ENCODE data around the gene TMEM209.
"Not testable (repeated sequence)": the region's sequence is repeated elsewhere in the genome, so short reads cannot be mapped to it uniquely, and the experiment has no call there.

The TMEM209 gene

DNA sequence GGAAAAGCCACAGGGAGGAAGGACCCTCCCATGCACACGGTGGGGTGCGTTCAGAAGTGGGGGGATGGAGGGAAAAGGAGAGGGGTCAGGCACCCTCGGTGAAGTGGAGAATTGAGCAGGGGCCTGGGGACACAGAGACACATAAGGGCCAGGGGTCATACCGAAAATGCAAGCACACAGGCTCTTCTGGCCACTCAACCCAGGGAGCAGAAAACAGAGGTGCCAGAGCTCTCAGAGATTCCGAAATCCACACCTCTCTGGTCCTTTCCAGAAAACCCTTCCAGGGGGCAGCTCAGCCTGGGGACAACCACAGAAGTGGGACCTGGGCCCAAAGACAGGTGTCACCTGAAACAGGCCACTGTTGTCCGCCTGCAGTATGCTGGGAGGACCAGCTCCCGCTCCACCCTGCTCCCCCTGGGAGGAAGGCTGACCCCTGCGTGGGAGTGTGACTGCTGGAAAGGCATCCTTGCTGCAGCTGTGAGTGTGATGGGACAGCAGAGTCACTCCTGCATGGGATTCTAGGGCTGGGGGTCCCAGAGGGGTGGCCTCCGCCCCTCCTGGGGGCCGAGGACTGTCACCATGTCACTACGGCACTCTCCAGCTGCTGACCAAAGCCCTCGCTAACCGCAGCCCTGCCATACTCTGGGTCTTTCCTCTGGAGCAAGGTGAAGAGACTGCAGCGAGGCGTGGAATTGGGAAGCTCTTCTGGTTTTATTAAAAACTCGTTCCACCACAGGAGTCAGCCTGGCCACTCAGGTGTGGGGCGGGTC, 63.1 kb downstream of the TMEM209 start:
- DNase-seq, result no peak

DNA sequence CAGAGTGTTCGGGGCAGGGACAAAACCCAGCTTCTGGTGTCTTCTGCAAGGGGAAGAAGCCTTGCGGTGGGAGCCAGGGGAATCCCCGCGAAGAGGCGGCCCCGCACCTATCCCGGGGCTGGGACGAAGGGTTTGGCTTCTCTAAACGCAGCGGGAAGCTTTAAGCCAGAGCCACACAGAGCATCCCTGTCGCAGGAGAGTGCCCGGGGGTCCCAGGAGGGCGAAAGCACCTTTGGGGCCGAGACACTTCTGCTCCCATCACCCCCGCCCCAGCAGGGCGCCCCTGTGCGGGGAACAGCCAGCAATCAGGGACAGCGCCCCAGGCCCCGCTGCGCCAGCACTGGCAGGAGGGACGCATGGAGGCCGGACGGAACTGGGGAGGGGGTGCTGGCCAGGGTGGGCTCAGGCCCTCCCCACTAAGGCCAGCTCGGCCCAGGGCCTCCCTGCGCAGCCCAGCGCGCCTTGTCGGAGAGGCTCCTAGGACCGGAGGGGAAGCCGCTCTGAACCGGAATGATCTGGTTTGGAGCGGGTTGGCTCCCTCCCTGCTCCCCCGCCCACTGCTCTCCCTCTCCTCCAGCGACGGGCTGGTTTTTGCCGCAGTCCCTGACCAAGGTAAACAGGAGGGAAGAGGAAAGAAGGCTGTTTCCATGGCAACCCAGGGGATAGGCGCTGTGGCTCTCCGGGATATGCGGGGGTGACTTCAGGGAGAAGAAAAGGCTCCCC, 63.9 kb downstream of the TMEM209 start:
- peak; percentile 53 to 55 for DNase-seq

DNA sequence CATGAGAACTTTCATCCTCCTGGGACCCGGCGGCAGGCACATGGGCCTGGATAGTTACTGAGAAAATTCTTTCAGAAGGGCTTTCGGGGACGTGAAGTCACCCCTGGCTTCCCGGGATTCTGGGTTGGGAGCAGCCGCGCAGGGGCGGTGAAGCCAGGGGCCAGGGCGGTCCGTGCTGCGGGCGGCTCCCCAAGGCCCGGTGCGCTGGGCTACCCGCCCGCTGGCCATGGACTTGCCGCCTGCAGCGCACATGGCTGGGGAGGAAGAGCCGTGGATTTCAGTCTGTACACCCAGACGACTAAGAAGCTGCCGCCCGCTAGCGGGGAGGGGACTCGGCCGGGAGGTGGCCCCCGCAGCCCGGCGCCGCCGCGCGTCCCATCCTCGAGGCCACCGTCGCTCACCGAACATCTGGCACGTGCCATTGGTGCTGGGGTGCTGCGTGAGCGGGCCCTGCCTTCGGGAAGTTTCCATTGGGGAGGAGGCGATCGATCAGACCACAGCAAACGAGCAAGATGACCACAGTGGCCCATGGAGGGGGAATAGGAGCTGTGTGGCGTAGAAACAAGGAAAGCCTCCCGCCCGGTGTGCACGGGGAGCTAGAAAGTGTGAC, 64.5 kb downstream of the TMEM209 start:
- no peak for DNase-seq

- DNase-seq, result no peak
These were observed 65.8 kb downstream of the TMEM209 start for GRCh38 chr7:130139193-130139960.

GRCh38 chr7:130137207-130137606, 68.0 kb downstream of the TMEM209 start:
- DNase-seq, result no peak

- DNase-seq, result no peak
These were observed 68.5 kb downstream of the TMEM209 start for GRCh38 chr7:130136579-130137167.

- DNase-seq, result no peak
These were observed 69.7 kb downstream of the TMEM209 start for GRCh38 chr7:130135208-130136205.

GRCh38 chr7:130134726-130135125, 70.5 kb downstream of the TMEM209 start:
- no peak for DNase-seq

GRCh38 chr7:130134106-130134636, 71.0 kb downstream of the TMEM209 start:
- no peak for DNase-seq

DNA sequence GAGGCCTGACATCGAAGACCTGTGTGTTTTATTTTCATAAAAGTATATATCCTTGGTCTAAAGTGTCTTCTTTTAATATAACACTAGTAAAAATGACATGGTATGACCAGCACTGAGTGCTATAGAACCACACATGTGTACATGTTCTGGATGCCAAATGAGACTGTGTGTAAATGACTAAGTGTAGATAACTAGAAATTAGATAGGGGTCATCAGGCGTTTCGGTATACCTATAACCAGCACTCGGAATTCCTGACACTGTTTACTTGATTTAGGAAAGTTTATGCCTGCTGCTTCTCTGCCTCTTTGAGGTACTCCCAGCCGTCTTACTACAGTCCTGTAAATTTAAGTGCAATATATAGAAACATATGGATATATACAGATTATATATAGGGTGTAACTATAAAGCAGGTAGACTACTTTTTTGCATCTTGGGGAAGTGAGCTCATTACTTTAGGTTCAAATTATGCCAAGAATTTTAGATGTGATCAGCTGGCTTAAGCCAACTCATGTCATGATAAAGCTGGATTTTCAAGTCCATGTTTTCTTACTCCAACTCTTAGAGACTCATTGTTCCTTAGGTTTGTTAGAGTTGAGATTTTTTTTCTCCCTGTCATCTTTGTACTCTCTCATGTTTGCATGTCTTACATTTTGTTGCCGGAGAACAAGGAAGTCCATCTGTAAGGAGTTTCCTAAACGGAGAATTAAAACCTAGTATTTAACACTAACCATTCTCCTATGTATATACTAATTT, 72.0 kb downstream of the TMEM209 start:
- no peak for DNase-seq

- DNase-seq, result no peak
These were observed 73.0 kb downstream of the TMEM209 start for GRCh38 chr7:130131964-130132875.

DNA sequence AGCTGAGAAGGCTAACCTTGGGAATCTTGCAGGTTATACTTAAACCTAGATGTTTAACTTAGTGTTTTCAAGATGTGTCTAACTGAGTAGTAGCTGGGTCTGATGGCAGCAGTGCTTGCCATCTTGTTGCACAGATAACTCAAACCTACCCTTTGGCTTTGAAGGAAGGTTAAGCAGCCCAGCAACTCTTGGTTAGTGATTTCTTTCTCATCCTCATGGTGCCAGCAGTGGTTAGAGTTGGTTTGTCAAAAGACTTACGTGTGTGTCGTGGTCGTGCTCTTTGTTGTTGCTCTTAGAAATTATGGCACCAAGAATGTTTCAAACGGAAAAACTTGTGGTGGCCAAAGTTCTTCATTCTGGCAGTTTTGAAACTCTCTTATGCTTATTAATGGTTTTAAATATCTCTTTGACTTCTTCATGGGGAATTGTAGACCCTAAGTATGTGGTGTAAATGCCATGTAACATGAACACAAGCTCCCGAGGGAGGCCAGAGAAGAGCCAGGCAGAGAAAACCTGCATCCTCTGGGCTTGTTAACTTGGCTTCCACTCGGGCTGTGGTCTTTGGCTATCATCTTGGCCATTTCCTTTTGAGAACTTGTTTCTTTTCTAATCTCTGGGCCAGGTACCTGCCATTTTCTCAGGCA, 73.9 kb downstream of the TMEM209 start:
- no peak for DNase-seq

DNA sequence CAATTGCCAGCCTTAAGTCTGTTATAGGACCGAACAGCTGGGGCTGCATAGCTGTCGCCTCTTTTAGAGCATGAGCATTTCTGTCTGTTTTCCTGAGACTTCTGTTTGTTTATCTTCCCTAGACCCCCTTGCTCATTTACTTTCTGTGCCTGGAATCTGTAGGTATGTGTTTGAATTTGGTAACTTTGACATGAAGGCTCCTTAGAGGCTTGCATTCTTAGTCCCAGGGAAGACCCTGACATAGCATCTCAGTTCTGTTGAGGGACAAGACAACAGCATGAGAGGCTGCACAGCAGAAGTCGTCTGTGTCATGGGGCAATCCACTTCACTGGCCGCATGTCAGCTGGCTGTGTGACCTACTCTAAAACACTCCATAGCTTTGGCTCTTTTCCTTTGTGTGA, 76.2 kb downstream of the TMEM209 start:
- no peak for DNase-seq

GRCh38 chr7:130127821-130128317, 77.3 kb downstream of the TMEM209 start:
- DNase-seq, result no peak

- DNase-seq, result no peak
These were observed 77.8 kb downstream of the TMEM209 start for GRCh38 chr7:130127404-130127803.

- DNase-seq, result not testable (repeated sequence)
These were observed 78.4 kb downstream of the TMEM209 start for GRCh38 chr7:130126840-130127239.

GRCh38 chr7:130124711-130125110, 80.5 kb downstream of the TMEM209 start:
- no peak for DNase-seq

GRCh38 chr7:130123501-130123900, 81.7 kb downstream of the TMEM209 start:
- no peak for DNase-seq

- DNase-seq, result no peak
These were observed 86.4 kb downstream of the TMEM209 start for GRCh38 chr7:130118801-130119200.

Data from stimulated activated CD4-positive, alpha-beta T cell treated with anti-CD3 and anti-CD28 coated beads, Interleukin-2, amount 100 ng/mL, for 24 hours (primary cell).